H9 (cell line): ENCODE measurements around the gene PVALB. TPM values are rescaled to one million over a fixed set of nuclear protein-coding genes. Genes with fewer than 3 reads are reported as not detected.

Source experiments
- DNase-seq: peaks from one replicate; pipeline ENCODE4 v3.0.0-alpha.2; 2017
- H2AFZ ChIP-seq: one replicate; pipeline ENCODE4 v1.6.1; 2013; ENCODE audit warnings: mild to moderate bottlenecking, low read length, control low read depth, moderate library complexity
- H2AK5ac ChIP-seq: 2 replicates; pipeline ENCODE4 v1.6.1; 2013; ENCODE audit warnings: low read length, control low read depth, mixed read lengths; ENCODE audit not compliant: insufficient read length
- H2BK120ac ChIP-seq: one replicate; pipeline ENCODE4 v1.6.1; 2013; ENCODE audit warnings: low read depth, mild to moderate bottlenecking, low read length, control low read depth, inconsistent platforms; ENCODE audit not compliant: poor library complexity, severe bottlenecking
- H2BK12ac ChIP-seq: 2 replicates; pipeline ENCODE4 v1.6.1; 2013; ENCODE audit warnings: low read length, control low read depth, mixed read lengths, low read depth; ENCODE audit not compliant: insufficient read length
- H2BK15ac ChIP-seq: 2 replicates; pipeline ENCODE4 v1.6.1; 2013; ENCODE audit warnings: low read depth, low read length, control low read depth
- H2BK20ac ChIP-seq: one replicate; pipeline ENCODE4 v1.6.1; 2013; ENCODE audit warnings: low read depth, mild to moderate bottlenecking, low read length, control low read depth, inconsistent platforms; ENCODE audit not compliant: poor library complexity, severe bottlenecking
- H2BK5ac ChIP-seq: 2 replicates; pipeline ENCODE4 v1.6.1; 2013; ENCODE audit warnings: low read length, control low read depth, mixed read lengths; ENCODE audit not compliant: insufficient read length
- H3K14ac ChIP-seq: 2 replicates; pipeline ENCODE4 v1.6.1; 2013; ENCODE audit warnings: low read length, control low read depth; ENCODE audit not compliant: insufficient read depth
- H3K18ac ChIP-seq: 2 replicates; pipeline ENCODE4 v1.6.1; 2013; ENCODE audit warnings: low read depth, mild to moderate bottlenecking, mixed read lengths, low read length, control low read depth; ENCODE audit not compliant: insufficient read length
- H3K23ac ChIP-seq: 2 replicates; pipeline ENCODE4 v1.6.1; 2013; ENCODE audit warnings: low read length, control low read depth, mixed read lengths, low read depth; ENCODE audit not compliant: insufficient read length
- H3K23me2 ChIP-seq: 2 replicates; pipeline ENCODE4 v1.6.1; 2013; ENCODE audit warnings: low read depth, mild to moderate bottlenecking, mixed read lengths, low read length, control low read depth; ENCODE audit not compliant: insufficient read length, poor library complexity, severe bottlenecking
- H3K27ac ChIP-seq: 2 replicates; pipeline ENCODE4 v1.5.1; 2013; ENCODE audit warnings: low read length, control low read depth, mixed read lengths, low read depth; ENCODE audit not compliant: insufficient read length
- H3K27me3 ChIP-seq: 2 replicates; pipeline ENCODE4 v1.6.1; 2013; ENCODE audit warnings: low read length, control low read depth, inconsistent platforms; ENCODE audit not compliant: insufficient read depth
- H3K4ac ChIP-seq: 2 replicates; pipeline ENCODE4 v1.6.1; 2013; ENCODE audit warnings: low read depth, mild to moderate bottlenecking, control low read depth, inconsistent platforms, low read length, moderate library complexity
- H3K4me1 ChIP-seq: 2 replicates; pipeline ENCODE4 v1.6.1; 2013; ENCODE audit warnings: low read length, control low read depth, inconsistent platforms; ENCODE audit not compliant: insufficient read depth
- H3K4me2 ChIP-seq: 2 replicates; pipeline ENCODE4 v1.6.1; 2013; ENCODE audit warnings: low read length, control low read depth, mixed read lengths; ENCODE audit not compliant: insufficient read length, insufficient read depth
- H3K56ac ChIP-seq: 2 replicates; pipeline ENCODE4 v1.6.1; 2013; ENCODE audit warnings: low read depth, mild to moderate bottlenecking, mixed read lengths, low read length, control low read depth; ENCODE audit not compliant: insufficient read length
- H3K79me1 ChIP-seq: 2 replicates; pipeline ENCODE4 v1.6.1; 2013; ENCODE audit warnings: low read depth, mild to moderate bottlenecking, moderate library complexity, low read length, control low read depth, inconsistent platforms; ENCODE audit not compliant: insufficient read depth, poor library complexity, severe bottlenecking
- H3K79me2 ChIP-seq: 2 replicates; pipeline ENCODE4 v1.6.1; 2013; ENCODE audit warnings: low read length, control low read depth, inconsistent platforms; ENCODE audit not compliant: insufficient read depth
- H3K9ac ChIP-seq: 2 replicates; pipeline ENCODE4 v1.6.1; 2013; ENCODE audit warnings: low read length, control low read depth, mixed read lengths; ENCODE audit not compliant: insufficient read length; ENCODE audit errors: extremely low read depth
- H3K9me3 ChIP-seq: one replicate; pipeline ENCODE4 v1.6.1; 2013; ENCODE audit warnings: low read depth, low read length, inconsistent platforms; ENCODE audit not compliant: control insufficient read depth
- H3T11ph ChIP-seq: one replicate; pipeline ENCODE4 v1.6.1; 2013; ENCODE audit warnings: mild to moderate bottlenecking, low read length, control low read depth, inconsistent platforms
- H4K20me1 ChIP-seq: one replicate; pipeline ENCODE4 v1.6.1; 2013; ENCODE audit not compliant: control insufficient read depth, insufficient read length, insufficient read depth
- H4K5ac ChIP-seq: 2 replicates; pipeline ENCODE4 v1.6.1; 2013; ENCODE audit warnings: low read depth, mild to moderate bottlenecking, mixed read lengths, low read length, control low read depth; ENCODE audit not compliant: insufficient read length
- H4K8ac ChIP-seq: replicated peaks from 2 replicates; pipeline ENCODE4 v1.6.1; 2013; ENCODE audit warnings: low read length, control low read depth, mixed read lengths, low read depth; ENCODE audit not compliant: insufficient read length
- H4K91ac ChIP-seq: 2 replicates; pipeline ENCODE4 v1.6.1; 2013; ENCODE audit warnings: low read depth, mild to moderate bottlenecking, moderate library complexity, mixed read lengths, low read length, control low read depth; ENCODE audit not compliant: insufficient read length
- H3K27ac Mint-ChIP-seq, 3 experiments: 2 replicates in 2 of 3; 3 replicates in 1 of 3; pipeline ENCODE4 v1.8.0; 2020 to 2021; ENCODE audit warnings: mixed read lengths in 3 of 3, mild to moderate bottlenecking in 1 of 3, moderate library complexity in 1 of 3
- H3K27me3 Mint-ChIP-seq: 2 replicates; pipeline ENCODE4 v1.8.0; 2021; ENCODE audit warnings: low read depth, mild to moderate bottlenecking, moderate library complexity, mixed read lengths
- H3K36me3 Mint-ChIP-seq, 3 experiments: 2 replicates in 2 of 3; 3 replicates in 1 of 3; pipeline ENCODE4 v1.8.0; 2020 to 2021; ENCODE audit warnings: low read depth in 3 of 3, mixed read lengths in 3 of 3; ENCODE audit not compliant: insufficient read depth in 1 of 3
- H3K4me1 Mint-ChIP-seq, 2 experiments: 2 replicates each; pipeline ENCODE4 v1.8.0; 2020; ENCODE audit warnings: mixed read lengths in 2 of 2
- H3K4me3 Mint-ChIP-seq, 2 experiments: 2 replicates in 1 of 2; 3 replicates in 1 of 2; pipeline ENCODE4 v1.8.0; 2020 to 2021; ENCODE audit warnings: mild to moderate bottlenecking in 2 of 2, mixed read lengths in 2 of 2, moderate library complexity in 1 of 2
- H3K9me3 Mint-ChIP-seq, 2 experiments: 2 replicates in 1 of 2; 3 replicates in 1 of 2; pipeline ENCODE4 v1.8.0; 2020; ENCODE audit warnings: mild to moderate bottlenecking in 2 of 2, mixed read lengths in 2 of 2, moderate library complexity in 1 of 2
- WGBS: extraction: QIAGEN DNeasy Blood & Tissue Kit; methylation state at CpG from one replicate; pipeline ENCODE4 v1.1.7; 2013; ENCODE audit warnings: missing lambda C conversion rate, low lambda C conversion rate, mixed read lengths; ENCODE audit not compliant: insufficient read length; ENCODE audit errors: extremely low coverage; 5-methylcytosine and 5-hydroxymethylcytosine counted together
- total RNA-seq: library from RNA; stranded (reverse); gene quantifications from 2 replicates; pipeline ENCODE4 v1.2.1, GENCODE V29; 2021
- TF ChIP-seq, protein P1 (sequence below): fragments of 200-600 bp; sonication (generic); conservative IDR thresholded peaks from 3 replicates; pipeline ENCODE4 v1.8.0; 2021; ENCODE audit warnings: antibody characterized with exemption, mild to moderate bottlenecking

Gene PVALB
- total RNA-seq, 1 experiment from 2014 or later: 2.7 TPM

DNA sequence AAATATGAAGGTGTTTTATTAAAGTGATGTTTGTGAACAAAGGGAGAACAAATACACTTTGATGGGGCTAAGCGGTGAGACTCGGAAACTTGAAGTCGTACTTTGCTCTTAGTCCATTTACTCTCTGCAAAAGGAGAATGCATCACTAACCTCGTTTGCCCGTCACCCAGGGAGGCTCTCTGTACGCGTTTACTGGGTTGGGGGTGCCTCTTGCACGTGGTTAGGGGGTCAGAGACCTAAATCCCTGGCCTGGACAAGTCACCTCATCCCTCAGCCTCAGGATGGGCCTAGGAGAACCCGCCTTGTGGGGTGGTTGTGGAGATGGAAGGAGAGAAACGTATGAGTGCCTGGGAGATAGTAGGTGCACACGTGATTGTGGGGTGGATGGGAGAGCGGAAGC lies 40.1 kb downstream of the PVALB start:
- Mint-ChIP-seq H3K36me3 (peaks cover 11 to 30% (median 11%) of the 10 kb centered on the region in 3 experiments), H3K9me3 (peaks cover 15 to 24% of the 10 kb centered on the region in 2 experiments), H3K27me3 (peaks cover 34% of the 10 kb centered on the region), H3K4me3 (peak overlapping the region; percentile 63 to 91), H3K4me1 (peaks cover 10 to 13% of the 10 kb centered on the region in 2 experiments), H3K27ac (peak overlapping the region in 2 of 3 experiments; percentile 60 to 89; a peak in 2 of 7 replicates)
- no peaks in the 10 kb centered on the region for H3K79me2 ChIP-seq
- H2BK20ac ChIP-seq: no peak overlapping the region
- no peak overlapping the region for H3K56ac ChIP-seq
- H2AK5ac ChIP-seq: no peak overlapping the region
- H2BK120ac ChIP-seq: no peak overlapping the region
- no peak overlapping the region for H3K9ac ChIP-seq
- no peak overlapping the region for H4K8ac ChIP-seq
- no peaks in the 10 kb centered on the region for H3K9me3 ChIP-seq
- no peaks in the 10 kb centered on the region for H3K27me3 ChIP-seq
- no peak overlapping the region for H2BK12ac ChIP-seq
- H4K20me1 ChIP-seq: no peaks in the 10 kb centered on the region
- no peak overlapping the region for H3K27ac ChIP-seq
- H2BK15ac ChIP-seq: no peak overlapping the region
- TF ChIP-seq, protein P1, sequence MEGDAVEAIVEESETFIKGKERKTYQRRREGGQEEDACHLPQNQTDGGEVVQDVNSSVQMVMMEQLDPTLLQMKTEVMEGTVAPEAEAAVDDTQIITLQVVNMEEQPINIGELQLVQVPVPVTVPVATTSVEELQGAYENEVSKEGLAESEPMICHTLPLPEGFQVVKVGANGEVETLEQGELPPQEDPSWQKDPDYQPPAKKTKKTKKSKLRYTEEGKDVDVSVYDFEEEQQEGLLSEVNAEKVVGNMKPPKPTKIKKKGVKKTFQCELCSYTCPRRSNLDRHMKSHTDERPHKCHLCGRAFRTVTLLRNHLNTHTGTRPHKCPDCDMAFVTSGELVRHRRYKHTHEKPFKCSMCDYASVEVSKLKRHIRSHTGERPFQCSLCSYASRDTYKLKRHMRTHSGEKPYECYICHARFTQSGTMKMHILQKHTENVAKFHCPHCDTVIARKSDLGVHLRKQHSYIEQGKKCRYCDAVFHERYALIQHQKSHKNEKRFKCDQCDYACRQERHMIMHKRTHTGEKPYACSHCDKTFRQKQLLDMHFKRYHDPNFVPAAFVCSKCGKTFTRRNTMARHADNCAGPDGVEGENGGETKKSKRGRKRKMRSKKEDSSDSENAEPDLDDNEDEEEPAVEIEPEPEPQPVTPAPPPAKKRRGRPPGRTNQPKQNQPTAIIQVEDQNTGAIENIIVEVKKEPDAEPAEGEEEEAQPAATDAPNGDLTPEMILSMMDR: no peak
- H3K18ac ChIP-seq: peak overlapping the region; percentile 2
- H3K79me1 ChIP-seq: no peaks in the 10 kb centered on the region
- no peak overlapping the region for H4K5ac ChIP-seq
- H2BK5ac ChIP-seq: no peak overlapping the region
- no peak overlapping the region for H3K23ac ChIP-seq
- no peak overlapping the region for H3T11ph ChIP-seq
- H3K23me2 ChIP-seq: peaks cover 2% of the 10 kb centered on the region
- WGBS: no CpG with 5 or more reads among the region's 12 CpGs
- H3K4me1 ChIP-seq: peaks cover under 1% of the 10 kb centered on the region; the same call in 1 of the 2 replicates
- no peak overlapping the region for H4K91ac ChIP-seq
- H3K14ac ChIP-seq: no peak overlapping the region
- no peak overlapping the region for H2AFZ ChIP-seq
- peak overlapping the region; percentile 35 for H3K4me2 ChIP-seq
- no peak overlapping the region for H3K4ac ChIP-seq
- DNase-seq: no peak
